K562 (cell line): ENCODE measurements around the gene CHST14.

Experiments
- MXI1 ChIP-seq: IDR thresholded peaks from 2 replicates; pipeline ENCODE4 v1.6.1; 2011; ENCODE audit warnings: low read depth, mild to moderate bottlenecking, improper control_type of control experiment, low read length
- POLR2A ChIP-seq: fragments of 450-650 bp; conservative IDR thresholded peaks from 2 replicates; pipeline ENCODE4 v1.6.1; 2016
- TBL1XR1 ChIP-seq, 2 experiments: IDR thresholded peaks; 2 replicates each; pipeline ENCODE4 v1.6.1; 2012; ENCODE audit warnings: improper control_type of control experiment in 2 of 2, low read length in 2 of 2, mild to moderate bottlenecking in 1 of 2

DNA sequence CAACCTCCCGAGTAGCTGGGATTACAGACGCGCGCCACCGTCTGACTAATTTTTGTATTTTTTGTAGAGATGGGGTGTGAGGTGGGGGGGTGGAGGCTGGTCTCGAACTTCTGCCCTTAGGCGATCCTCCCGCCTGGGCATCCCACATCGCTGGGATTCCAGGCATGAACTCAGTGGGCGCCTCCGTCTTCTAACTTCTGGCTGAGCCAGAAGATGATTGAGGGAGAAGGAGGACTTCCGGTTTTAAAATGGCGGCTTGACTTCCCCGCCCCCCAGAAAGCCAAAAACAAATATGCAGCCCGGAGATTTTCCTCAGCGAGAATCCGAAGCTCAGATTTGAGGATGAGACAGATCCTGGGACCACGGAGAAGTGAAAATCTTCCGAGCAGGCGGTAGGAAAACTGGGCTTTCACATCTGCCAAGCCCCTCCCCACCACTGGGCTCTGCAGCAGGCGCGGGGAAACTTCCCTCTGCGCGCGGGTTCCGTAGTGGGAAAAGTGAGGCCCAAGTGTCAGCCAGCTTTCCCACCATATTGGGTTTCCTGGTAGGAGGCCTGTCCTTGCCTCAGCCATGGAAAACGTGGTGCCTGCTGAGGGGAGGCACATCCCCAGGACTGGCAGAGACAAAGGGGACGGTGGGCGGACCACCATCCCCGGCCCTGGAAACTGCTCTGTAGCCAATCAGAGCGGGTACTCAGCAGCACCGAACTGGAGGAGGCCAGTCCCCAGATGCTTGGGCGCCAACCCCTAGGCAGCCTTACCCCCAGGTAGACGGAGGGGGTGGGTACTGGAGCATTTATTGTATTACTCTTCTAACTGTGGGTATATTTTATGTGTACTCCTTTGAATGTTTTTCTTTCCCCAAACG lies 17.3 kb downstream of the CHST14 start:
- TF ChIP-seq MXI1 (no peak), POLR2A (no peak), TBL1XR1 (IDR thresholded peaks at IDR 0.05; ENCODE audit: low read length in 2 of 2) (no peak)
